Epithelial cell of umbilical artery (primary cell): Measurements from ENCODE around the gene MGAT4A. TPM values are rescaled to one million over a fixed set of nuclear protein-coding genes. Genes with fewer than 3 reads are reported as not detected.

Source experiments
- total RNA-seq: library from RNA; depleted of rRNA; stranded (reverse); fragments of >200 nt; gene quantifications from 2 replicates; pipeline ENCODE4 v1.2.3, GENCODE V29; 2014

The MGAT4A gene
- 84.5 and 86.7 TPM in 2 replicates for total RNA-seq

GRCh38 chr2:98731041-98731893, at the start of gene MGAT4A:
Gene MGAT4A (minus strand): TSS chr2:98731132. CDS start chr2:98726332, 4,800 bp downstream.

GRCh38 chr2:98608116-98608961, 122.6 kb downstream of the MGAT4A start, which contains the start of the genes COA5 and UNC50:
Gene COA5 (minus strand): TSS chr2:98608512. CDS start chr2:98608405, 107 bp downstream.
Gene UNC50 (plus strand): TSS chr2:98608589. CDS start chr2:98609760, 1,171 bp downstream.

Other genes starting within 250 kb of the MGAT4A start
- gene COA5, start 122.6 kb downstream of the MGAT4A start, total RNA-seq: 19.5 and 40.9 TPM in 2 replicates
- 51.0 and 55.8 TPM in 2 replicates for gene UNC50, start 122.5 kb downstream of the MGAT4A start, total RNA-seq
- gene CRACDL, start 205.1 kb upstream of the MGAT4A start, total RNA-seq: 4.2 and 7.3 TPM in 2 replicates